Stimulated activated CD8-positive, alpha-beta memory T cell treated with anti-CD3 and anti-CD28 coated beads, Interleukin-12 subunit alpha, Interleukin-12 subunit beta, amount 100 ng/mL, for 1 hour (primary cell): Measurements from ENCODE around the gene ABHD17B.

Source experiments
- DNase-seq: peaks from one replicate; pipeline ENCODE4 v3.0.0-alpha.2; 2020; ENCODE audit warnings: low read depth

ABHD17B gene

GRCh38 chr9:71876829-71877228 lies 34.2 kb downstream of the ABHD17B start:
- no peak for DNase-seq

- DNase-seq, result no peak
Measured at GRCh38 chr9:71876106-71876505, 34.9 kb downstream of the ABHD17B start.

- no peak for DNase-seq
Measured at GRCh38 chr9:71875345-71875744, 35.6 kb downstream of the ABHD17B start.

DNA sequence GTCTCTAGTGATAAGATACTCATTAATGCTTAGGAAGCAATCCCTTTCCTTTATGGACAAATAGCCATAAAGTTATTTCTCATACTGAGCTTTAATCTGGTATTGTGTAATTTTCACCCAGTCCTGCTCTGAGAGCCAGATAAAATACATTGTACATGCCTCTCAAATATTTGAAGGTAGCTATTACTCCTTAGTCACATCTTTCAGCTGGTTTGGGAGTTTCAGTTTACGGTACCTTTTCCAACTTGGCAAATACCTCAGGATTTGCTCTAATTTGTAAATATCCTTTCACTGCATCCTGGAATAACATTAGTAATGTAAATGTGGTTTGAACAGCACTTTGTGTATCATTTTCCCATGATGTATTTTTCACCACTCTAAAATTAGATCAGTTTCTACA lies 47.4 kb downstream of the ABHD17B start:
- no peak for DNase-seq

DNA sequence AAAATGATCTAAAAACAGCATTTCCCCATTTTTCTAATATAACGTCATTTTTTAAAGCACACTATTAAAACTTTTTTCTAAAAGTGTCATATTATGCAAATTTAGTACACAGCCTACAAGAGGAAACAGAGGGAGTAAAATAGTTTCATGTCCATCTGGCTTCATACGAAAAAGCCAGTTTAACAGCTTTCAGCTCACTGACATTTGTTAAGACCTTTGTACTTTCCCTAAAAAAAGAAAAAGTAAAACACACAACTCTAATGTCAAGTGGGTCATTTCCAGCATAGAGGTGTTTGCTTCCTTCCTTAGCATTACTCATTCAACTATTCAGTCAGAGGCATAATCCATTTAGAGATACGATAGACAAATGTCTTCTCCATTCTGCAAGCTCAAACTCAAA lies 49.4 kb downstream of the ABHD17B start:
- DNase-seq, result no peak

- no peak for DNase-seq
Measured at GRCh38 chr9:71859939-71860338, 51.1 kb downstream of the ABHD17B start.

- no peak for DNase-seq
Measured at GRCh38 chr9:71858812-71859211, 52.2 kb downstream of the ABHD17B start.

- DNase-seq, result no peak
Measured at GRCh38 chr9:71858102-71858798, 52.7 kb downstream of the ABHD17B start.

DNA sequence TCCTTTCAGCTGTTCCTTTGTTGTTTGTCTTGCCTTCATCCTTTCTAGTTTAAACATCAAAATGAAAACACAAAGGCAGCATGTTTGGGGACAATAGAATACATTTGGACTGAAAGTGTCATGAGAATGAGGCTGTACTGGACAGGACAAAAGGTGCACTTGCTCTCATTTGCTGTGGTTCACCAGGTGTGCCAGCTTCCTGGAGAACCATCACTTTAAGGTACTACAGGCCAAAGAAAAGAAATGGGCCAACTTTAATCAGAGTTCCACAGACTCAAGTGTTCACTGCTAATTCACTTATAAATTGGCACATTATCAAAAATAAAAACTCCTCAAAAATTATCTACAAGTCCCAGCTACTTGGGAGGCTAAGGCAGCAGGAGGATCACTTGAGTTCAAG lies 53.8 kb downstream of the ABHD17B start:
- no peak for DNase-seq

DNA sequence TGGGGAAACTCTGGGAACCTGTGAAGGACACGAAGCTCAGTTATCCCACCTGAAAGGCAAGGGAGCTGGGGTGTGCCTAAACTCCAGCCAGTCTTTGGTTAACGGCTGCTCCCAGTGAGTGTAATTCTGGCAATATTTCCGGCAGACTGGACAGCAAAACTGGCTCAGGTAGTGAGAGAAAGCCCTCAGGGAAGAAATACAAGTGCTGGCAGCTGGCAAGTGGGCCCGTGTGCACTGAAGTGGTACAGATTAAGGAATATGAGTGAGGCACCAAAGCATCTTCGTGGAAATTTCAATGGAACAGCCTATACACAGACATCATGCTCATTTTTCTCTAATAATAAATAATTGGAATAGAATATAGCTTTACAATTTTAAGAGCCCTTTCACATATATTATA lies 56.2 kb downstream of the ABHD17B start:
- DNase-seq, result no peak

DNA sequence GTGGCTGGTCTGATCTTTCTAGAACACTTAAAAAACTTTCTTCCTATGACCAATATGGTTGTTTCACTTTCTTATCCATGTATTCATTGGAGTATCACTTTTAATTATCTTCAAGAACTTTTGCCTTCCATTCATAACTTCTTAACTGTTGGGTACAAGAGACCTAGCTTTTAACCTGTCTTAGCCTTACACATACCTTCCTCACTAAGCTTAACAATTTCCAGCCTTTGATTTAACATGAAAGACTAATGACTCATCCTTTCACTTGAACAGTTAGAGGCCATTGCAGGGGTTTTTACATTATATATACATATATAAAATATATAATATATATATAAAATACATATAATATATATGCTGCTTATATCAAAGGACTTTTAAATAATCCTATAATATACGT lies 57.9 kb downstream of the ABHD17B start:
- DNase-seq, result no peak

DNA sequence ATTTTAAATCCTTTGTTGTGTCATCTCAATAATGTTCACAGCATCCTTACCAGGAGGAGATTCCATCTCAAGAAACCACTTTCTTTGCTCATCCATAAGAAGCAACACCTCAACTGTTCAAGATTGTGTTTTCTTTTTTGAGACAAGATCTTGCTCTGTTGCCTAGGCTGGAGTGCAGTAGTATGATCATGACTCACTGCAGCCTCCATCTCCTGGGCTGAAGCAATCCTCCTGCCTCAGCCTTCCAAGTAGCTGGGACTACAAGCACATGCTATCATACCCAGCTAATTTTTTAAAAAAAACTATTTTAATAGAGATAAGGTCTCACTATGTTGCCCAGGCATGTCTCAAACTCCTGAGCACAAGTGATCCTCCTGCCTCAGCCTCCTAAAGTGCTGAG lies 60.0 kb downstream of the ABHD17B start:
- no peak for DNase-seq

DNA sequence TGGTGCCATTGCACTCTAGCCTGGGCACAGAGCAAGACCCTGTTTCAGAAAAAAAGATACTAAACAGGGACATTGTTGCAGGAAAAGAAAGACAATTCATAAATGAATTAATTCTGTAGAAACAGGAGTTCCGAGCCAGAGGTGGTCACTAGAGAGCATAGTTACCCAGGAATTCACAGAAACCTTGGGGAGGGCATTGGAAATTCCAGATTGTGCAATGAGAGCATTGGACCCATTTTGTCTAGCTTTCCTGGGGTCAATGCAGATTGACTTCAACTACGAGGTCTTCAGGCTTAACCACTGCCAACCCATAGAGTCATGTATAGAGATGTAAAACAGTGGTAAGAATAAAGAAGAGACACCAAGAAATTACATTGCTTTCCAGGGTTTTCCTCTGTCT lies 63.1 kb downstream of the ABHD17B start:
- no peak for DNase-seq

DNA sequence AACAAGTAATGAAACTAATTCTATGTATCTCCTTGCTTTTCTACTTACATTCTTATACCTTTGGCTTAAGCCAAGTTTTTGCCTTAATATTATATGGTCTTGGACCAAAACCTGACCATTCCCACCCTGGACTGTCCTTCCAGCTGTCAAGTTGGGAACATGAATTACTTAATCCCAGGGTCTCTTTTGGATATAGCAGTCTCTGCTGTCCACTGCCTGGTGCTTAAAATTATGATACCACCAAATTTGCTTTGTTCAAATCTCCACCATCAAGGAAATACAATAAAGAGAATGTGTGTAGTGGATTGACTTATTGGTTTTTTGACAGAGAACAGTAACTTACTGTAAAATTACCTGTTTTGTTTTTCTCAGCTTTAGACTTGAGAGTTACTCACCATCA lies 66.2 kb downstream of the ABHD17B start:
- DNase-seq, result no peak

DNA sequence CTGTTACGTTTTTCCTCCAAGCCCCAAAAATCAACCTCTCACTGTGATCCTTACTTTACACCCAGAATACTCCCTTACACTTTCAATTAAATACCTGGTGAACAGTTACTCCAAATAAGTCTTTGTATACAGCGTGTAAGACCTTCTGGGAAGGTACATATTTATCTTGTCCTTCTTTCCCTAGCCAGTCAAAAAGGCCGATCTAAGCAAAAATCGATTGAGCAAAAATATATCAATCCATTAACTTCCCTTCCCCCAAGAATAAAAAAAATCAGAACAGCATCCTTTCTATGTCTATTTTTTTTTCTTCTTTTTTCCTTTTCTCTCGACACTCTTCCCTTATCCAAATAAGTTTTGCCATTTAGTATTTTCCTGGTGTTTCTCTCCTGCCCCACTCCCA lies 71.3 kb downstream of the ABHD17B start:
- no peak for DNase-seq

DNA sequence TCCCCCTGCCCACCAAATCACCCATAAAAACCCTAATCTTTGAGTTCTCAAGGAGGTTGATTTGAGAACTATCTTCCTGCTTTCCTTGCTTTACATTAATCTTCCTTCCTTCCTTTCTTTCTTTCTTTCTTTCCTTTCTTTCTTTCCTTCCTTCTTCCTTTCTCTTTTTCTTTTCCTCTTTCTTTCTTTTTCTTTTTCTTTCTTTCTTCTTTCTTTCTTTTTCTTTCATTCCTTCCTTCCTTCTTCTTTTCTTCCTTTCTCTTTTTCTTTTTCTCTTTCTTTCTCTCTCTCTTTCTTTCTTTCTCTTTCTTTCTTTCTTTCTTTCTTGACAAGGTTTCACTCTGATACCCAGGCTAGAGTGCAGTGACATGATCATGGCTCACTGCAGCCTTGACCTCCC lies 75.4 kb downstream of the ABHD17B start:
- no peak for DNase-seq

DNA sequence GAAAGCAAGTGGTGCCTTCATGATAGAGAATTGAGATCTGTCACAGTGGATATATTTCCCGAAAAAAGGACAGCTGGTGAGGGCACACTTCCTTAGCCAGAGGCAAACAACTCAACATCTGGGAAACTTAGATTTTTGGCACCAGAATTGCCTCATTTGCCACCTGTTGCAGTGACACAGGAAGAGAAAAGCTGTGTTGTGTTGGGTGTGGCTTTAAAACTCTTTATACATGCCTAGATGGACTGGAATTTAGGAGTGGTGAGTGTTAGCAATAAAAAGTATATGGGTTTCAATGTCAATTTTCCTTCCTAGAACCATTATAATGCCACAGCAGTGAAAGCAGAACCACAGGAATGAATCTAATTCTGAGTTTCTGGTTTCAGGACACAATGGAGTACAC lies 80.1 kb downstream of the ABHD17B start:
- DNase-seq, result no peak

- no peak for DNase-seq
Measured at GRCh38 chr9:71830153-71830552, 80.8 kb downstream of the ABHD17B start.

DNA sequence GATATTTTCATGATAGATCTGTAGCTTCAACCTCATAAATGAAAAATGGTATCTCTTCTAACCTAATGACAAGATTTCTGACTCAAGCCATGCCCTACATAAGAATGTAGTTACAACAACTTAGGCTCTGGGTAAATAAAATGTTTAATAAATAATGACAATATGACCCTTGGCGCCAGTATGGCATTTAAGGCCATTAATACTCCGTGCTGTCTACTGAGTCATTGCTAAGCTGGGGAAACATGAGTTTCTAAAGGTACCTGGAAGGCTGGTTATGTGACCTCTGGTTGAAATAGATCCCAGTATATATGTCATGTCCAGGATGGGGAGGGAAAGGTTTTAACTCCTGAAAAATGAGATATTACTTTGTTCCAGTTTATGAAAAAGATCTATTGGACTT lies 84.7 kb downstream of the ABHD17B start:
- no peak for DNase-seq

DNA sequence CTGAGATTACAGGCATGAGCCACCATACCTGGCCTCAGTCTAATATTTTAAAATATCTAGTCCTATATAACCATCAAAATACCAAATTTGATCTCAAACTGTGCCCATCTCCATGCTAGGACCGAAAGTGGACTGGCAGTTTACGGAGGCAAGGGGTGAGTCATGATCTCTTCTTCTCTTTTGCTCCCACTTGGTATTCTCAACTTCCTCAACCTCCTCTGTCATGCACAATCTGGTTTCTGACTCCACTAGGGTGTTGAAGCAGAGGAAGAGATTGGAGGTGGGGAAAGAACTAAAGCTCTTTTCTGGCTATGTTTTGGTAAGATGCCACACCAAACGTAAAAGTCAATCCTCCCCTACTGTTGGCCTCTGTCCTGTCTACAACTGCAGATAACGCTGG lies 86.7 kb downstream of the ABHD17B start:
- no peak for DNase-seq

DNA sequence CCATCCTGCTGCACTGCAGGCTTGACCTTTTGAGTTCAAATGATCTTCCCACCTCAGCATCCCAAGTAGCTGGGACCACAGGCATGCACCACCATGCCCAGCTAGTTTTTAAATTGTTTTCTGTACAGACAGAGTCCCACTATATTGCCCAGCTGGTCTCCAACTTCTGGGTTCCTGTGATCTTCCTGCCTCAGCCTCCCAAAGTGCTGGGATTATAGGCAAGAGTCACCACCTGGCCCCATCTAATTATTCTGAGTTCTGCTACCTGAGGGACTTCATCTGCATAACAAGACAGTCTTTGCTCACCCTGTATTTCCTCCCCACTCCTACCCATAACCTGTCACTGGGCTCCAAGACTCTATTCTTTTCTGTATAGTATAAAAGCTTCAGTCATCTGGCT lies 88.1 kb downstream of the ABHD17B start:
- DNase-seq, result no peak

- DNase-seq, result no peak
Measured at GRCh38 chr9:71822456-71822855, 88.5 kb downstream of the ABHD17B start.

DNA sequence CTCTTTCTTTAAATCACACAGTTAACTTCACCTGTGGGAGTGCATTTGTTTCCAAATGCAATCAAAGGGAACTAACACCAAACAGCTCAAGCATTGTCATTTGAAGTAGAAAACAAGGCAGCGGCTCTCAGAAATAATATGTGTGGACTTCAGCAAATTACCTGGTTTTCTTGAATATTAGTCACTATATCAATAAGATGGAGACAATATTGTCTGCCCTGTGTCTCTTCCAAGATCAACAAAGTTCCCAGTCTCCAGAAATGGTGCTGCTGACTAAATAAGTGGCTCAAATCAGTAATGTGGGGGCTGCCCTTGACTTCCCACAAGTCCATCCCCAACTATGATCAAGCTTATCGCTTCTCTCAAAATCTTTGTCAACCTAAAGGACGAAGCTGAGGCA lies 89.6 kb downstream of the ABHD17B start:
- DNase-seq, result no peak

GRCh38 chr9:71820403-71820921 lies 90.5 kb downstream of the ABHD17B start:
- no peak for DNase-seq
